HG03469 (cell line): Measurements from ENCODE around the gene ATP13A2.

Source experiments
- ATAC-seq: cut with Tn5 transposase; IDR thresholded peaks from one replicate; pipeline ENCODE4 v1.9.1; 2021; ENCODE audit warnings: mild to moderate bottlenecking, moderate library complexity, moderate number of reproducible peaks; ENCODE audit not compliant: unreplicated experiment

Gene ATP13A2

DNA sequence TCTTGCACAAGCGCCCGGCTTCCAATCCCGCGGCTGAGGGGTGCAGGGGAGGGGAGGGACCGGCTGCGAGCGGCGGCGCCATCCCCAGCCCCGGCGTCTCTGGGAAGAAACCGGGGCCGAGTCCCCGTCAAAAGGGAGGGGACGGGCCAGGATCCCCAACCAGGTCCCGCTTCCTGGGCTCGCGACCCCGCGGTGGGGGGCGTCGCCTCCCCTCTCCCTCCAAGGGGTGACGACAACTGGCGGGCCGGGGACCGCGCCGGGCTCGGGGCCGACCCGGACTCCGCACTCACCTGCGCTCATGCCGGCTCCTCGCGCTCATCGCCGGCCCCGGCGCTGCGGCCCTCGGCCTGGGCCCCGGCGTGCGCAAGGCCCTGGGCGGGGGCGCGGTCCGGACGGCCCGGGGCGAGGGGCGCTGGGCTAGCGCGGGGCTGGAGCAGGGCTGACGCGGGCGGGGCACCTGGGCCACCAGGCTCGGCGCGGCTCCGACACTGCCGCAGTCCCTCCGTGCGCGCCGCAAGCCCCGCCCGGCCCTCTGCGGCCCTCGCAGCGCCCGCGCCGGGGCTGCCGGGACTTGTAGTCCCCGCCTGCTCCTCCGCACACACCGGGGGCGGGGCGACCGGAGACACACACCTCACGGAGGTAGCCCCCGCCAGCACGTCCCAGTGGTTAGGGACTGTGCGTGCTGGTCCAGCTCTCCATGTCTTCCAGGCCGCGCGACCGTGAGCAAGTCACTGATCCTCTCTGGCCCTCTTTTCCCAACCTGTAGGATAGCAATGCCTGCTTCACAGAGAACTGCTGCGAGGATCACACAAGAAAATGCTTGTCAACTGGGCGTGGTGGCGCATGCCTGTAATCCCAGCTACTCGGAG lies at the start of gene ATP13A2:
Gene ATP13A2, minus strand, starts transcription at position 490 of the 869 bp plus-strand sequence. Its CDS starts 190 bp downstream, at position 300.
- no peak for ATAC-seq

DNA sequence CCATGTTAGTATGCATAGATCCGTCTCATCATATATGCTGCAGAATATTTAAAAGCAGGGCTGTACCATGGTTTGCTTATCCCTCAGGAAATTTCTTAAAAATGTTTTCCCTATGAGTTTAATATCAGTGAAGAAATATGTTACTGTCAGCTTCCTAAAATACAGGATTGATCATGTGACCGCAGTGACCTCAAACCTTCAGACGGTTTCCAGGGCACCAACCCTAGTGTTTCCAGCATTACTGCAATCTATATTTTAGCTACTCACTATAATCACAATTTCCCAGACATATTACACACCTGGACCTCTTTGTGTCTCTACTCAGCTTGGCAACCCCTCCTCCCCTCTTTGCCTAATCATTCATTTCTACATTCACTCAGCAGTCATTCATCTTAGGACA lies 49.8 kb upstream of the ATP13A2 start:
- ATAC-seq, result no peak

DNA sequence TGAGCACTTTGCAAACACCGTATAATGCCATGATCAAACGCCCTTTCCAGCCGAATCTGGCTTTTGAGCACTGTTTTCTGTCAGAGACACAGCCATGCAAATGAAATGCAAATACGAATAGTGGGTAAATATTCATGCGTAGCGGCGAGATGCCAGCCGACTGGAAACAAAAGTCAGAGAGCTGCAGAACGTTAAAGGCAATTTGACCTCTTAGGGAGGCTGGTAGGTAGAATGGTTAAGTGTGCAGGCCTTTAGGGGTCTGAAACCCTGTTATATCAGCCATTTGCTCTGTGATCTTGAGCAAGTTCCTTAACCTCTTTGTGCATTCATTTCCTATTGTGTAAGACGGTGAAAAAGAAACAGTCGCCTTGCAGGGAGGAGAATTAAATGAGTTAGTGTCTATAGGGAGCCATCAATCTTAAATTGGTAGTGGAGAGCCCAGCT lies 48.6 kb upstream of the ATP13A2 start:
- no peak for ATAC-seq

- no peak for ATAC-seq
Measured at GRCh38 chr1:17059391-17060305, 47.9 kb upstream of the ATP13A2 start.

DNA sequence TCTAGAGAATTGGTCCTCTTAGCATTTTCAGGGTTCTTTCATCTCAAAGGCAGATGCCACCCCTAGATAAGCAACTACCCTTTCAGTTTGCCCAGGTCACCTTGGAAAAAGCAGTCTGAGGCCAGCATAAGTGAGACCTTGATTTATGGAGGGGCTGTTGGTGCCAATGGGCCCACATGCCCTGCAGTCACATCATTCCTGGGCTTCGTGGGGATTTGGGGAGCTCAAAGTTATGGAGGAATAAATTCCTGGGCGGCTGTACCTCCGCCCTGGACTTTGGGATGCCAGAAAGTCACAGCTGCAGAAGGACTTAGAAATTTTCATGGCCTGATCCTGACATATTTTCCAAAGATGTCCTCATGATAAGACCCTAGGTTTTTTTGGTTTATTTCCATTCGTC lies 44.8 kb upstream of the ATP13A2 start:
- no peak for ATAC-seq

- no peak for ATAC-seq
Measured at GRCh38 chr1:17055801-17056200, 44.1 kb upstream of the ATP13A2 start.

DNA sequence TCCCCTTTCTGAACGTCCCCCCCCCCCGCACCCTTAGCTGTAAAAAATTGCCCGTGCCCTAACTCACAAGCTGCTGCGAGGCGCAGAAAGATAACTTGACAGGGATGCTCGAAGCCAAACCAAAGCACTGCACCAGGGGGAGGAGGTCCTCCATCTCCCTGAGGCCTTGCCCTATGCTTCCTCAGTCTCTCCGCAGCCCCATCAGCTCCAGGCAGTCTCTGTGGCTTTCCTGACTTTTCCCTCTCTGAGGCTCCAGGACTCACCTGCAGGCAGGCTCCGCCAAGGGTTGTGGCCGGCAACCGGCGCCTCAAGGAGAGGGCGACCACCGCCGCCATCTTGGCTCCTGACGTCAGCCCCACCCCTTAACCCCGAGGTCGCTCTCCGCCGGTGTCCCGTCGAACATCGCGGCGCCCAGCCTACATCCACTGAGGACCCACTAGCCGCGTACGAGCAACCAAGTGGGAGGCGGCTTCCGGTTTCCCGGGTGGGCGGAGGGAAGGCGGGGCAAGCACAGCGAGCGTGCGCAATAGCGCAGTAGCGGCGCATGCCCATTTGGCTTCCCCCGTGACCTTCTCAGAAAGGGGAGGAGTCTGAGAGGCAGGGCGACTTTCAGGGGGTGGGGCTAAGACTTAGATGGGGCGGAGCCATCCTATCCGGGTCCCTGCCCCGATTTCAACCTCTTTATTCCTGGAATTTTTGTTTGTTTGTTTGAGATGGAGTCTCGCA lies 42.1 kb upstream of the ATP13A2 start, which contains the start of gene SDHB:
Gene SDHB, minus strand, starts transcription at position 348 of the 726 bp plus-strand sequence. Its CDS starts 13 bp downstream, at position 335.
- peak; percentile 81 for ATAC-seq

DNA sequence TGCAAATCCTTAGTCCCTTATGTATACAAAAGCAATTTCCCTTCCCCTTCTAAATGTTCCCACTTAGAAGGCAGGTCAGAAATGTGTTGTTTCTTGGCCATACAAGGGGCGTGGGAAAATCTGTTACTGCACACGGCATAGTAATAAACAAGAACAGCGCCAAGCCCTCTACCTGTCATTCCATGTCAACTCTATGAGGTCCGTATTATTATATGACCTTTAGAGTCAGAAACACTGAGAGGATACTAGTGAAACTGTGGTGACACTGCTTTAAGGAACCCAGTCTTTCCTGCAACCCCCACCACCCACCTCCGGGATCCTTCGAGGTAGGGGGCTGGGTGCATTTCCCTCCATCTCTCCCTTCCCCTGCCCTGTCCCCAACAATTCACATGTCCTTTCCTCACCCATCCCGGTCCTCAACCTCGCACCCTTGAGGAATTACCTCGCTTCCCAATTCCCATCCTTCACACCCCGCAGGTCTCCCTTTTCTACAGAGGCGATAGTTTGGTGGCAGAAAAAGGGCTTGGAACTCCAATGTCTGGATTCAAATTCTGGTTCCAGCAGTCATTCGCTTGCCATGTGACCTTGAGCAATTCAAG lies 41.5 kb upstream of the ATP13A2 start:
- no peak for ATAC-seq

- no peak for ATAC-seq
Measured at GRCh38 chr1:17052641-17053040, 40.9 kb upstream of the ATP13A2 start.

DNA sequence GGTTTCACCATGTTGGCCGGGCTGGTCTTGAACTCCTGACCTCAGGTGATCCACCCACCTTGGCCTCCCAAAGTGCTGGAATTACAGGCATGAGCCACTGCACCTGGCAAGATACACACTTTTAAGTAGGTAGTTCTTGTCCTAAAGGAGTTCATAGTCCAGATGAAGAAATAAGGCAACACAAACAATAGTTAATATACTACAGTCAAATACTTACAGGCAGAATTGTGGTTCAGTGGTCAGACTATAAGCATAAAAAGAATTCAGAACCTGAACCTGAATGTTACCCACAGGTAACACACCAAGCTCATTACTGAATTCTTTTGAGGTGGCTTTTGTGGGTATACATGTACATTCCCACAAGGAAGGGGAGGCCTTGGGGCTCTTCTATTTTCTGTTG lies 40.3 kb upstream of the ATP13A2 start:
- ATAC-seq, result no peak

DNA sequence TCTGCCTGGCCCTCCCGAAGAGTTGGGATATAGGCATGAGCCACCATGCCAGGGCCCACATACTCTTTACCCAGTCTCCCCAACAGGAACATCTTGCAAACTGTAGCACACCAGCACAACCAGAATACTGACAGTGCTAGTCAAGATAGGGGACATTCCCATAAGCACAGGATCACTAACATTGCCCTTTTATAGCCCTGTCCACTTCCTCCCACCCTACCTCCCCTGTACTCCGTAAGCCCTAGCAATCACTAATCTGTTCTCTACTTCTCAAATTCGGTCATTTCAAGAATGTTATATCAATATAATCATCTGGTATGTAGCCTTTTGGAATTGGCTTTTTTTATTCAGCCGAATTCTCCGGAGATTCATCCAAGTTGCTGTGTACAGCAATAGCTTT lies 36.2 kb upstream of the ATP13A2 start:
- ATAC-seq, result no peak

DNA sequence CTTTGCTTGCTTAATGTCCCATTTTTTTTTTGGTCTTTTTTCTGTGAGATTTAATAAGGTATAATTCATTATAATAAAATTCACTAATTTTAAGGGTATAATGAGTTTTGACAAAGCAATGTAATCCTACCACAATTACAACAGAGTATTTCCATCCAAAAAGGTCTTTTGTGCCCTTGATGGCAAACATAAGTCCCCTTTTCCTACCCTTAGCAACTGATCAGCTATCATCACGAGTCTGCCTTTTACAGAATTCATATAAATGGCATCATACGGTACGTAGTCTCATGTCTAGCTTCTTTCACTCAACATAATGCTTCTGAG lies 34.6 kb upstream of the ATP13A2 start:
- ATAC-seq, result no peak

DNA sequence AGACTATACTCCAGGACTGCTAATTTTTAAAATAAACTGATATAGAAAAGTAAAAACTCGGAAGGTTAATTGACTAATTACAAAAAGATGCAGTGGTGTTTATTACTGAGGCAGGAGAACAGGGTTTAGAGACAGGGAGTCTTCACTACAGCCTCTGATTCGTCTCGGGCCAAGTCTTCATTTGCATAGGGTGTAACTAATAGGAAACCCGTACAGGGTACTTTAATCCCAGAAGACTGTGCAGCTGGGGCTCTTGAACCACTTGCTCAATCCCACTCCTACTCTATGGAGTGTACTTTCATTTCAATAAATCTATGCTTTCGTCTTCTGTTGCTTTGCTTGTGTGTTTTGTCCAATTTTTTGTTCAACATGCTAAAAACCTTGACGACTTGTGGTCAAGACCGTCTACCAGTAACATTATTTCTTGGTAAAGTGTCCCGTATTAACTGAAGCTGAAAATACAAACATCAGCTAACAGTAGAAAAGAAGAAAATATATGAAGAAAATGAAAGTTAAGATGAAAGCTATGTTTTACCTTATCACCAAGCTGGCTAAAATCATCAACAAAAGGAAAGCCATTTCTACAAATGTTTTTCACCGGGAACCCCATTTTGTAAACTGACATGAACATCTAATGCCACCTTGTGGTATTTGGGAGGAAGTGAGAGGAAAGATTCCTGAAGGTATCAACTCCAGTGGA lies 34.1 kb upstream of the ATP13A2 start:
- ATAC-seq, result no peak

- ATAC-seq, result no peak
Measured at GRCh38 chr1:17045150-17045549, 33.4 kb upstream of the ATP13A2 start.

- no peak for ATAC-seq
Measured at GRCh38 chr1:17043676-17044075, 31.9 kb upstream of the ATP13A2 start.

DNA sequence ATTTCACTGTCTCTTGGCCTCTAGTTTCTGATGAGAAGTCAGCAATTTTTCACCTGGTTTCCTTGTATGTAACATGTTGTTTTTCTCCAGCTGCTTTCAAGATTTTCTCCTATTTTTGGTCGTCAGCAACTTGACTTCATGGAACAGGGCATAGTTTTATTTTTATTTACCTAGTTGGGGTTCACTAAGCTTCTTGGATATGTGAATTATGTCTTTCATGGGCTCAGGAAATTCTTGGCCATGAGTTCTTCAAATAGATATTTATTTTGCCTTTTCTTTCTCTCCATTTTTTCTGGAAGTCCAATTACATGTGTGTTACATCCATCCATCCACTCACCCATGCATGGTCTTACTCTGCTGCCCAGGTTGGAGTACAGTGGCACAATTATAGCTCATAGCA lies 28.4 kb upstream of the ATP13A2 start:
- no peak for ATAC-seq

- ATAC-seq, result no peak
Measured at GRCh38 chr1:17039522-17039921, 27.8 kb upstream of the ATP13A2 start.

DNA sequence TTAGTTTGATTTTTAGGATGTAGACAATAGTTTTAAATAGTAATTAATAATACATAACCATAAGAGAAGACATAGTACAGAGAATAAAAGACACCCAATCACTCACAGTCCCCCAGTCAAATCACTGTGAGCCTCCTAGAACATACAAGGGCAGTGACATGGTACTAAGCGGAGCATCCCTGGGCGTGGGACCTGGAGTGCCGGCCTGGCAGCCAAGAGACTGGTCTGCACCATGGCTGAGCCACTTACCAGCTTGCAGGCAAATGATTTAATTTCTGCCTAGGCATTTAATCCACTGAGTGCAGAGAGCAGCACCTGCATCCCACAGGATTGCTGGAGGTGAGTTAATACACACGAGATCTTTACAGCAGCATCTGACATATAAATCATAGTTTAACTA lies 21.8 kb upstream of the ATP13A2 start:
- ATAC-seq, result no peak

DNA sequence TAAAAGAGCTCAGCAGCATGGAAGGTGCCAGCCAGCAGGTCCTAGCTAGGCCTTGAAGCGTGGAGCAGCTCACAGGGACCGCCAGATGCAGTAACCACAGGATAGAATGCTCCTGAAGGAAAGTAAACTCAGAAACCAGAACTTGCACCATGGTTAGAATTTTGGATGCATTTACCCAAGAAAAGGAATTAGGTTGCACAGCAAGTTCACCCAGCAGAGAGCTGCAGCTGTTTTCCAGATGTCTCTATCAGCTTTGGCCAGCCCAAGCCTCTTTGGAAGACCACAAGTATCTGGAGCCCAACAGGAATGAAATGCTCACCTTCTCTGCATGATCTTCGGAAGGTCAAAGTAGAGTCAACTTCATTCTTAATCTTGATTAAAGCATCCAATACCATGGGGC lies 21.0 kb upstream of the ATP13A2 start:
- no peak for ATAC-seq

DNA sequence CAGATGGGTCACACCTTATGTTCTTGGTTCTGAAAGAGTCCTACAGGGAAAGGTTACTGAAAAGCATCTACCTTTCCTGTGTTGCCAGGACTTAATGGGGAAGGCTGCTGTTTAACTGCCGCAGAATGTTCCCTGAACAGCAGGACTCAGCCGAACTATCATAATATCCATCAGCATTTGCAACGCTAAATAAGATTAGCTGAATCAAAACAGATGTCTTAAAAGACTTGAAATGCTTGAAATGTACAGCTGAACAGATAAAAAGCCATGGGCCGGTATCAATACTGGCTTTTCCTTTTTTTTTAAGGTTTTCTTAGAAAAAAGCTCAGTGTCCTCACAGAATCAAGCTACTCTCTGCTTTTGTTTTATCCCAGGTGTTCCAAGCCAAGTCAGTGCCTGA lies 19.7 kb upstream of the ATP13A2 start:
- ATAC-seq, result no peak
